Epithelial cell of prostate (primary cell): ENCODE results near the gene PDILT.
"Not testable (repeated sequence)": the region's sequence is repeated elsewhere in the genome, so short reads cannot be mapped to it uniquely, and the experiment has no call there.

Source experiments
- DNase-seq: peaks from one replicate; pipeline ENCODE4 v3.0.0-alpha.2; 2011; ENCODE audit warnings: low read depth, low spot score
- H3K27ac ChIP-seq: fragments of 450-650 bp; 2 replicates; pipeline ENCODE4 v1.5.1; 2017; ENCODE audit warnings: mild to moderate bottlenecking

PDILT gene

GRCh38 chr16:20404637-20405036 lies at the start of gene PDILT:
PDILT (minus strand) TSS chr16:20404737; CDS start chr16:20399300, 5,437 bp downstream.
- no peak for DNase-seq
- no peak within 1 kb of the TSS for H3K27ac ChIP-seq

- not testable (repeated sequence) for DNase-seq, H3K27ac ChIP-seq
These were observed 49.1 kb upstream of the PDILT start for GRCh38 chr16:20453633-20454032.

GRCh38 chr16:20451364-20451763 lies 46.8 kb upstream of the PDILT start, which contains the start of gene ACSM2A:
ACSM2A (plus strand) TSS chr16:20451521; CDS start chr16:20460115, 8,594 bp downstream.
- not testable (repeated sequence) for H3K27ac ChIP-seq, DNase-seq

- H3K27ac ChIP-seq = not testable (repeated sequence)
These were observed 42.3 kb upstream of the PDILT start for GRCh38 chr16:20446652-20447393.

GRCh38 chr16:20441859-20442258 lies 37.3 kb upstream of the PDILT start:
- not testable (repeated sequence) for DNase-seq, H3K27ac ChIP-seq

More at GRCh38 chr16:20446652-20447393, 42.3 kb upstream of the PDILT start:
- DNase-seq = not testable (repeated sequence)

- DNase-seq = no peak
- no peak overlapping the region for H3K27ac ChIP-seq
These were observed 36.7 kb upstream of the PDILT start for GRCh38 chr16:20441191-20441590.

GRCh38 chr16:20440731-20441130 lies 36.2 kb upstream of the PDILT start:
- DNase-seq = not testable (repeated sequence)

GRCh38 chr16:20439820-20440231 lies 35.3 kb upstream of the PDILT start:
- H3K27ac ChIP-seq, DNase-seq: not testable (repeated sequence)

More at GRCh38 chr16:20440731-20441130, 36.2 kb upstream of the PDILT start:
- H3K27ac ChIP-seq = not testable (repeated sequence)

GRCh38 chr16:20438950-20439349 lies 34.4 kb upstream of the PDILT start:
- not testable (repeated sequence) for H3K27ac ChIP-seq, DNase-seq

- H3K27ac ChIP-seq = no peak overlapping the region
These were observed 26.4 kb upstream of the PDILT start for GRCh38 chr16:20430948-20431347.

GRCh38 chr16:20430480-20430879 lies 25.9 kb upstream of the PDILT start:
- not testable (repeated sequence) for H3K27ac ChIP-seq, DNase-seq

More at GRCh38 chr16:20430948-20431347, 26.4 kb upstream of the PDILT start:
- no peak for DNase-seq

- not testable (repeated sequence) for H3K27ac ChIP-seq, DNase-seq
These were observed 25.0 kb upstream of the PDILT start for GRCh38 chr16:20429499-20429898.

- not testable (repeated sequence) for DNase-seq, H3K27ac ChIP-seq
These were observed 22.9 kb upstream of the PDILT start for GRCh38 chr16:20427401-20427797.

GRCh38 chr16:20424129-20424866 lies 19.8 kb upstream of the PDILT start:
- H3K27ac ChIP-seq = no peak overlapping the region
- DNase-seq = no peak

- not testable (repeated sequence) for DNase-seq, H3K27ac ChIP-seq
These were observed 19.2 kb upstream of the PDILT start for GRCh38 chr16:20423772-20424128.

- DNase-seq, H3K27ac ChIP-seq: not testable (repeated sequence)
These were observed 17.2 kb upstream of the PDILT start for GRCh38 chr16:20421748-20422147.

GRCh38 chr16:20419093-20419492 lies 14.6 kb upstream of the PDILT start:
- not testable (repeated sequence) for H3K27ac ChIP-seq, DNase-seq

GRCh38 chr16:20415541-20415940 lies 11.0 kb upstream of the PDILT start:
- peak; percentile 2 for DNase-seq
- H3K27ac ChIP-seq = no peak overlapping the region

GRCh38 chr16:20411055-20411454 lies 6.5 kb upstream of the PDILT start:
- no peak for DNase-seq
- H3K27ac ChIP-seq = no peak overlapping the region

GRCh38 chr16:20410121-20410723 lies 5.7 kb upstream of the PDILT start:
- no peak overlapping the region for H3K27ac ChIP-seq
- DNase-seq = no peak
